Measurements from ENCODE around the gene MAP2K7. TPM values are rescaled to one million over a fixed set of nuclear protein-coding genes. Genes with fewer than 3 reads are reported as not detected.

MAP2K7 gene
- total and polyA plus RNA-seq, 11 donors, result 11.6 to 35.5 (median 23.5) TPM

GRCh38 chr19:7859831-7860713 lies 43.6 kb upstream of the MAP2K7 start:
- 86 to 94% (median 91%) methylated on average over 15 to 22 of the region's 22 CpGs for WGBS, 4 donors
- Histone ChIP-seq H3K36me3 (peaks cover 0 to 17% (median 0%) of the 10 kb centered on the region in 9 donors), H3K4me1 (peaks cover 0 to 16% (median 10%) of the 10 kb centered on the region in 12 donors), H3K27me3 (peaks cover 0 to 35% (median 0%) of the 10 kb centered on the region in 9 donors), H3K27ac (peak overlapping the region in 1 of 12 donors; percentile 14), H3K9me3 (no peaks in the 10 kb centered on the region), H3K4me3 (no peak overlapping the region)
- no peak for TF ChIP-seq POLR2A (IDR thresholded peaks at IDR 0.05)
- TF ChIP-seq, protein P1, sequence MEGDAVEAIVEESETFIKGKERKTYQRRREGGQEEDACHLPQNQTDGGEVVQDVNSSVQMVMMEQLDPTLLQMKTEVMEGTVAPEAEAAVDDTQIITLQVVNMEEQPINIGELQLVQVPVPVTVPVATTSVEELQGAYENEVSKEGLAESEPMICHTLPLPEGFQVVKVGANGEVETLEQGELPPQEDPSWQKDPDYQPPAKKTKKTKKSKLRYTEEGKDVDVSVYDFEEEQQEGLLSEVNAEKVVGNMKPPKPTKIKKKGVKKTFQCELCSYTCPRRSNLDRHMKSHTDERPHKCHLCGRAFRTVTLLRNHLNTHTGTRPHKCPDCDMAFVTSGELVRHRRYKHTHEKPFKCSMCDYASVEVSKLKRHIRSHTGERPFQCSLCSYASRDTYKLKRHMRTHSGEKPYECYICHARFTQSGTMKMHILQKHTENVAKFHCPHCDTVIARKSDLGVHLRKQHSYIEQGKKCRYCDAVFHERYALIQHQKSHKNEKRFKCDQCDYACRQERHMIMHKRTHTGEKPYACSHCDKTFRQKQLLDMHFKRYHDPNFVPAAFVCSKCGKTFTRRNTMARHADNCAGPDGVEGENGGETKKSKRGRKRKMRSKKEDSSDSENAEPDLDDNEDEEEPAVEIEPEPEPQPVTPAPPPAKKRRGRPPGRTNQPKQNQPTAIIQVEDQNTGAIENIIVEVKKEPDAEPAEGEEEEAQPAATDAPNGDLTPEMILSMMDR (IDR thresholded peaks at IDR 0.05), result no peak
- intact Hi-C loops (cut with DNase I), result loop anchor here in 4 of 10 donors (5.0 to 10.0 kb wide), 4 partner anchors 42 to 395 kb away; partner anchors contain the start of genes MAP2K7 (in 2 of the 4) and SNAPC2 (in 1 of the 4)
- DNase-seq (peak in 2 of 5 donors; percentile 8 to 13), ATAC-seq (no peak)

- DNase-seq (peak in 2 of 5 donors; percentile 53 to 54), ATAC-seq (peak in 3 of 4 donors; percentile 49 to 58 (median 53))
Observed at GRCh38 chr19:7860714-7861618, 42.7 kb upstream of the MAP2K7 start.

DNA sequence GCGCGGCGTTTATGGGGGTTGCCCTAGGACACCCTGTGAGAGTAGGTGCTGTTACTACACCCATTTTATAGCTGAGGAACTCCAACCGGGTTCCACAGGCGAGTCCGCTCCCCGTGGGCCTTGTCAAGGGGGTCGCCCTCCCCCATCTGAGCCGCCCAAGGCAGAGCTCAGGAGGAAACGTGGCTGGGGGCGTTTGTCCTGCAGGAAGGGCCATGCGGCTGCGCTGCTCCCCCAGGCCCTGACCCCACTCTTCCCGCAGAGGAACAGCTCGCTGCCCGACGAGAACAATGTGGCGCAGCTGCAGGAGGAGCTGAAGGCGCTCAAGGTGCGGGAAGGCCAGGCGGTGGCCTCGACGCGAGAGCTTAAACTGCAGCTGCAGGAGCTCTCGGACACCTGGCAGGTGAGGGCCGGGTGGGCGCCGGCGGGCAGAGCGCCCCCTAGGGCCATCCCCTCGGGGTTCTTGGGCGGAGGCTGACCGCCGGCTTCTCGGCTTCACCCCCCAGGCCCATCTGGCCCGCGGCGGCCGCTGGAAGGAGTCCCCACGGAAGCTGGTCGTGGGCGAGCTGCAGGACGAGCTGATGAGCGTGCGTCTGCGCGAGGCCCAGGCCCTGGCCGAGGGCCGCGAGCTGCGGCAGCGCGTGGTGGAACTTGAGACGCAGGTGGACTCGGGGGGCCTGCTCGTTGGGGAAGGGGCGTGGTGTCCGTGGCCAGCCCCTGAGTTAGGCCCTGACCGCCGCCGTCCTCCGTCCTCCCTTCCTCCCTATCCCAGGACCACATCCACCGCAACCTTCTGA lies 41.9 kb upstream of the MAP2K7 start:
- TF ChIP-seq, protein P1 (IDR thresholded peaks at IDR 0.05), result no peak
- TF ChIP-seq POLR2A (IDR thresholded peaks at IDR 0.05), result no peak
- Histone ChIP-seq H3K9me3 (no peaks in the 10 kb centered on the region), H3K27ac (no peak overlapping the region), H3K27me3 (peaks cover 0 to 44% (median 8%) of the 10 kb centered on the region in 9 donors), H3K36me3 (peaks cover 0 to 17% (median 0%) of the 10 kb centered on the region in 9 donors), H3K4me1 (peaks cover 0 to 21% (median 10%) of the 10 kb centered on the region in 12 donors), H3K4me3 (peak overlapping the region in 6 of 12 donors; percentile 12 to 43 (median 22))
- intact Hi-C loops (cut with DNase I), result no loop called here
- 44 to 100% (median 65%) methylated on average over 3 to 63 of the region's 63 CpGs for WGBS, 4 donors
- DNase-seq, result peak in 1 of 5 donors; percentile 13
- ATAC-seq, result no peak

More at GRCh38 chr19:7860714-7861618, 42.7 kb upstream of the MAP2K7 start:
- H3K27ac ChIP-seq, result peak overlapping the region in 1 of 12 donors; percentile 14
- intact Hi-C loops (cut with DNase I), result no loop called here
- H3K27me3 ChIP-seq, result peaks cover 0 to 38% (median under 1%) of the 10 kb centered on the region in 9 donors
- WGBS, 4 donors, result 61 to 70% (median 67%) methylated on average over 12 to 14 of the region's 14 CpGs
- H3K4me3 ChIP-seq, result no peak overlapping the region
- no peaks in the 10 kb centered on the region for H3K9me3 ChIP-seq
- peaks cover 0 to 21% (median 10%) of the 10 kb centered on the region in 12 donors for H3K4me1 ChIP-seq
- H3K36me3 ChIP-seq, result peaks cover 0 to 17% (median 0%) of the 10 kb centered on the region in 9 donors
- TF ChIP-seq, protein P1 (IDR thresholded peaks at IDR 0.05), result no peak
- TF ChIP-seq POLR2A (IDR thresholded peaks at IDR 0.05), result no peak
